Testis (tissue), 2 donors: Measurements from ENCODE around the gene AMIGO1.

ENCODE experiments used
- CTCF ChIP-seq, 3 experiments: fragments of 450-650 bp in 2 of 3; fragments of 200-600 bp in 1 of 3; sonication (generic) in 1 of 3; IDR thresholded peaks; one replicate each; pipeline ENCODE4 v1.5.1; 2016 to 2019; ENCODE audit warnings: antibody characterized with exemption in 3 of 3, mild to moderate bottlenecking in 2 of 3, moderate library complexity in 1 of 3
- POLR2A ChIP-seq: fragments of 450-650 bp; IDR thresholded peaks from one replicate; pipeline ENCODE4 v1.6.1; 2017; ENCODE audit warnings: antibody characterized with exemption, mild to moderate bottlenecking, moderate library complexity

GRCh38 chr1:109529881-109530456 is 20.4 kb upstream of the AMIGO1 start:
- TF ChIP-seq CTCF (IDR thresholded peaks at IDR 0.05) (no peak), POLR2A (no peak)
